ENCODE results near the gene MAST4.
A peak's percentile ranks its signal among the peaks of the same experiment; 100 is the strongest.

MAST4 gene

GRCh38 chr5:66906021-66906420 lies 309.8 kb downstream of the MAST4 start:
- DNase-seq (ENCODE audit: low read depth) = no peak

- DNase-seq (ENCODE audit: low read depth) = no peak
These were observed 312.0 kb downstream of the MAST4 start for GRCh38 chr5:66908230-66908629.

GRCh38 chr5:66909364-66909763 lies 313.2 kb downstream of the MAST4 start:
- no peak for DNase-seq (ENCODE audit: low read depth)

GRCh38 chr5:66912787-66913186 lies 316.6 kb downstream of the MAST4 start:
- DNase-seq (ENCODE audit: low read depth) = no peak

GRCh38 chr5:66915531-66915930 lies 319.3 kb downstream of the MAST4 start:
- DNase-seq (ENCODE audit: low read depth) = no peak

GRCh38 chr5:66922881-66923280 lies 326.7 kb downstream of the MAST4 start:
- DNase-seq (ENCODE audit: low read depth) = no peak

- no peak for DNase-seq (ENCODE audit: low read depth)
These were observed 327.3 kb downstream of the MAST4 start for GRCh38 chr5:66923457-66923856.

GRCh38 chr5:66923922-66924321 lies 327.7 kb downstream of the MAST4 start:
- DNase-seq (ENCODE audit: low read depth) = no peak

- DNase-seq (ENCODE audit: low read depth) = no peak
These were observed 330.9 kb downstream of the MAST4 start for GRCh38 chr5:66927140-66927539.

GRCh38 chr5:66929281-66929680 lies 333.1 kb downstream of the MAST4 start:
- no peak for DNase-seq (ENCODE audit: low read depth)

GRCh38 chr5:66929995-66930394 lies 333.8 kb downstream of the MAST4 start:
- no peak for DNase-seq (ENCODE audit: low read depth)

- DNase-seq (ENCODE audit: low read depth) = no peak
These were observed 335.5 kb downstream of the MAST4 start for GRCh38 chr5:66931651-66932050.

GRCh38 chr5:66932457-66932856 lies 336.3 kb downstream of the MAST4 start:
- no peak for DNase-seq (ENCODE audit: low read depth)

GRCh38 chr5:66933066-66933465 lies 336.9 kb downstream of the MAST4 start:
- peak; percentile 25 for DNase-seq (ENCODE audit: low read depth)

GRCh38 chr5:66939094-66939493 lies 342.9 kb downstream of the MAST4 start:
- DNase-seq (ENCODE audit: low read depth) = no peak

- DNase-seq (ENCODE audit: low read depth) = no peak
These were observed 349.5 kb downstream of the MAST4 start for GRCh38 chr5:66945389-66946349.

GRCh38 chr5:66947458-66947857 lies 351.3 kb downstream of the MAST4 start:
- DNase-seq (ENCODE audit: low read depth) = no peak

GRCh38 chr5:66949066-66949465 lies 352.9 kb downstream of the MAST4 start:
- no peak for DNase-seq (ENCODE audit: low read depth)

- no peak for DNase-seq (ENCODE audit: low read depth)
These were observed 356.0 kb downstream of the MAST4 start for GRCh38 chr5:66952153-66952552.

- DNase-seq (ENCODE audit: low read depth) = no peak
These were observed 360.2 kb downstream of the MAST4 start for GRCh38 chr5:66956439-66956838.

GRCh38 chr5:66958201-66958979 lies 362.2 kb downstream of the MAST4 start:
- peak; percentile 54 for DNase-seq (ENCODE audit: low read depth)

GRCh38 chr5:66958980-66959641 lies 362.9 kb downstream of the MAST4 start:
- DNase-seq (ENCODE audit: low read depth) = peak; percentile 31

GRCh38 chr5:66959653-66960052 lies 363.5 kb downstream of the MAST4 start:
- no peak for DNase-seq (ENCODE audit: low read depth)
